Hepatic stellate cell (primary cell): ENCODE measurements around the gene BEGAIN.

Source experiments
- DNase-seq: peaks from one replicate; pipeline ENCODE4 v3.0.0; 2011; ENCODE audit warnings: low spot score

Gene BEGAIN

GRCh38 chr14:100535287-100536120 is 51.7 kb downstream of the BEGAIN start:
- DNase-seq, result no peak

- DNase-seq, result no peak
These were observed 52.5 kb downstream of the BEGAIN start for GRCh38 chr14:100534528-100535286.

- DNase-seq, result no peak
These were observed 53.3 kb downstream of the BEGAIN start for GRCh38 chr14:100533656-100534485.

- DNase-seq, result no peak
These were observed 54.1 kb downstream of the BEGAIN start for GRCh38 chr14:100532906-100533655.

- DNase-seq, result no peak
These were observed 54.9 kb downstream of the BEGAIN start for GRCh38 chr14:100532154-100532861.

- DNase-seq, result no peak
These were observed 55.8 kb downstream of the BEGAIN start for GRCh38 chr14:100531152-100532121.

GRCh38 chr14:100530270-100531072 is 56.7 kb downstream of the BEGAIN start:
- DNase-seq, result no peak

- DNase-seq, result no peak
These were observed 57.6 kb downstream of the BEGAIN start for GRCh38 chr14:100529561-100530031.

GRCh38 chr14:100528962-100529560 is 58.2 kb downstream of the BEGAIN start:
- DNase-seq, result no peak

GRCh38 chr14:100526632-100527031 is 60.6 kb downstream of the BEGAIN start:
- DNase-seq, result no peak

GRCh38 chr14:100526057-100526456 is 61.2 kb downstream of the BEGAIN start:
- DNase-seq, result no peak

- DNase-seq, result no peak
These were observed 61.6 kb downstream of the BEGAIN start for GRCh38 chr14:100525615-100526014.

GRCh38 chr14:100524933-100525243 is 62.3 kb downstream of the BEGAIN start:
- no peak for DNase-seq

- DNase-seq, result no peak
These were observed 62.8 kb downstream of the BEGAIN start for GRCh38 chr14:100524233-100524932.

- no peak for DNase-seq
These were observed 63.4 kb downstream of the BEGAIN start for GRCh38 chr14:100523843-100524169.

- no peak for DNase-seq
These were observed 63.9 kb downstream of the BEGAIN start for GRCh38 chr14:100523131-100523842.

- DNase-seq, result no peak
These were observed 64.6 kb downstream of the BEGAIN start for GRCh38 chr14:100522616-100523099.
